Measurements from ENCODE around the gene DUT.

GRCh38 chr15:48392356-48392755 is 61.1 kb downstream of the DUT start:
- no peak for TF ChIP-seq POLR2A (IDR thresholded peaks at IDR 0.05)
- no peak for TF ChIP-seq CTCF (IDR thresholded peaks at IDR 0.05)
